HepG2 (cell line): Measurements from ENCODE around the gene PANK4. TPM values are rescaled to one million over a fixed set of nuclear protein-coding genes. Genes with fewer than 3 reads are reported as not detected.
A peak's percentile ranks its signal among the peaks of the same experiment; 100 is the strongest.

ENCODE experiments used
- ADNP ChIP-seq: sonication (generic); formaldehyde crosslinking; IDR thresholded peaks from 2 replicates; pipeline ENCODE4 v1.4.0; 2020; ENCODE audit warnings: missing genetic modification reagents
- ATRX ChIP-seq: sonication (generic); formaldehyde crosslinking; IDR thresholded peaks from 2 replicates; pipeline ENCODE4 v1.4.0; 2020; ENCODE audit warnings: missing genetic modification reagents, borderline replicate concordance
- BCL6 ChIP-seq: IDR thresholded peaks from 2 replicates; pipeline ENCODE4 v1.6.1; 2016; ENCODE audit warnings: missing genetic modification reagents, missing compliant biosample characterization
- ESRRA ChIP-seq: sonication (generic); formaldehyde crosslinking; IDR thresholded peaks from 2 replicates; pipeline ENCODE4 v1.5.1; 2020; ENCODE audit warnings: mild to moderate bottlenecking, low read depth, missing genetic modification reagents
- HDAC1 ChIP-seq: sonication (generic); formaldehyde crosslinking; IDR thresholded peaks from 2 replicates; pipeline ENCODE4 v1.5.1; 2020; ENCODE audit warnings: mild to moderate bottlenecking, missing genetic modification reagents
- KAT2B ChIP-seq: fragments of 150-350 bp; IDR thresholded peaks from 2 replicates; pipeline ENCODE4 v1.6.1; 2014; ENCODE audit warnings: low read depth, low read length, borderline replicate concordance
- KIAA2018 ChIP-seq: sonication (generic); formaldehyde crosslinking; IDR thresholded peaks from 2 replicates; pipeline ENCODE4 v1.5.0; 2020; ENCODE audit warnings: mild to moderate bottlenecking, missing genetic modification reagents, borderline replicate concordance
- NR1H2 ChIP-seq: sonication (generic); formaldehyde crosslinking; IDR thresholded peaks from 2 replicates; pipeline ENCODE4 v1.8.1; 2022; ENCODE audit warnings: low read depth, missing genetic modification reagents, borderline replicate concordance
- PCBP1 ChIP-seq: fragments of 200-400 bp; formaldehyde crosslinking; IDR thresholded peaks from 2 replicates; pipeline ENCODE4 v1.6.1; 2017; ENCODE audit warnings: mild to moderate bottlenecking, low read depth, low read length, borderline replicate concordance
- ZFX ChIP-seq: sonication (generic); formaldehyde crosslinking; IDR thresholded peaks from 2 replicates; pipeline ENCODE4 v1.4.0; 2020; ENCODE audit warnings: mild to moderate bottlenecking, low read depth, missing genetic modification reagents, moderate library complexity
- ZMYM2 ChIP-seq: sonication (generic); formaldehyde crosslinking; IDR thresholded peaks from 2 replicates; pipeline ENCODE4 v1.8.0; 2022; ENCODE audit warnings: mild to moderate bottlenecking, missing genetic modification reagents
- ZNF326 ChIP-seq: sonication (generic); formaldehyde crosslinking; IDR thresholded peaks from 2 replicates; pipeline ENCODE4 v1.4.0; 2020; ENCODE audit warnings: missing genetic modification reagents, borderline replicate concordance
- ZNF354B ChIP-seq: sonication (generic); formaldehyde crosslinking; IDR thresholded peaks from 2 replicates; pipeline ENCODE4 v1.8.0; 2022; ENCODE audit warnings: mild to moderate bottlenecking, missing genetic modification reagents
- ZNF597 ChIP-seq: sonication (generic); formaldehyde crosslinking; IDR thresholded peaks from 2 replicates; pipeline ENCODE4 v1.5.0; 2020; ENCODE audit warnings: missing genetic modification reagents
- polyA plus RNA-seq, 8 experiments: library from polyadenylated mRNA; depleted of rRNA in 3 of 8; stranded (reverse) in 7 of 8; unstranded in 1 of 8; fragments of >200 nt; fragmentation: Illumina TruSeq in 4 of 8; extraction: Trizol in 4 of 8; gene quantifications; 2 replicates each; pipeline versions ENCODE4 v1.2.1 to v1.2.3, GENCODE V29; 2011 to 2016; ENCODE audit warnings: low read depth in 4 of 8, missing spikeins in 1 of 8, mixed read lengths in 1 of 8; ENCODE audit not compliant: insufficient read depth in 1 of 8
- total RNA-seq, 5 experiments: library from RNA; depleted of rRNA; stranded (reverse); fragments of >200 nt; fragmentation: Illumina TruSeq; extraction: Trizol; gene quantifications; 2 replicates each; pipeline ENCODE4 v1.2.3, GENCODE V29; 2016; ENCODE audit warnings: low read depth in 1 of 5
- TF ChIP-seq, protein P1 (sequence below): sonication (generic); formaldehyde crosslinking; IDR thresholded peaks from 2 replicates; pipeline ENCODE4 v1.4.0; 2020; ENCODE audit warnings: missing genetic modification reagents

Gene PANK4
- total and polyA plus RNA-seq, 2 of the 13 experiments (the other 11 are each of a cell fraction or from before 2014, with no cell fraction given) = 17.4 to 19.3 TPM

GRCh38 chr1:2546515-2547209 is 20.3 kb upstream of the PANK4 start (continued):
- TF ChIP-seq KAT2B (no peak), ZNF354B (no peak), KIAA2018 (CRISPR knock-in tag) (no peak), NR1H2 (no peak), ZNF597 (CRISPR knock-in tag) (no peak), ZMYM2 (CRISPR knock-in tag) (no peak), ADNP (CRISPR knock-in tag) (0 out of 2 replicates have a peak, but pooled peaks have one; percentile 41), ZNF326 (CRISPR knock-in tag) (no peak), ATRX (CRISPR knock-in tag) (no peak), BCL6 (CRISPR knock-in tag) (no peak), ESRRA (CRISPR knock-in tag) (0 out of 2 replicates have a peak, but pooled peaks have one; percentile 53), HDAC1 (CRISPR knock-in tag) (peak; percentile 79), PCBP1 (no peak), ZFX (CRISPR knock-in tag) (peak; percentile 64)
- TF ChIP-seq, protein P1, sequence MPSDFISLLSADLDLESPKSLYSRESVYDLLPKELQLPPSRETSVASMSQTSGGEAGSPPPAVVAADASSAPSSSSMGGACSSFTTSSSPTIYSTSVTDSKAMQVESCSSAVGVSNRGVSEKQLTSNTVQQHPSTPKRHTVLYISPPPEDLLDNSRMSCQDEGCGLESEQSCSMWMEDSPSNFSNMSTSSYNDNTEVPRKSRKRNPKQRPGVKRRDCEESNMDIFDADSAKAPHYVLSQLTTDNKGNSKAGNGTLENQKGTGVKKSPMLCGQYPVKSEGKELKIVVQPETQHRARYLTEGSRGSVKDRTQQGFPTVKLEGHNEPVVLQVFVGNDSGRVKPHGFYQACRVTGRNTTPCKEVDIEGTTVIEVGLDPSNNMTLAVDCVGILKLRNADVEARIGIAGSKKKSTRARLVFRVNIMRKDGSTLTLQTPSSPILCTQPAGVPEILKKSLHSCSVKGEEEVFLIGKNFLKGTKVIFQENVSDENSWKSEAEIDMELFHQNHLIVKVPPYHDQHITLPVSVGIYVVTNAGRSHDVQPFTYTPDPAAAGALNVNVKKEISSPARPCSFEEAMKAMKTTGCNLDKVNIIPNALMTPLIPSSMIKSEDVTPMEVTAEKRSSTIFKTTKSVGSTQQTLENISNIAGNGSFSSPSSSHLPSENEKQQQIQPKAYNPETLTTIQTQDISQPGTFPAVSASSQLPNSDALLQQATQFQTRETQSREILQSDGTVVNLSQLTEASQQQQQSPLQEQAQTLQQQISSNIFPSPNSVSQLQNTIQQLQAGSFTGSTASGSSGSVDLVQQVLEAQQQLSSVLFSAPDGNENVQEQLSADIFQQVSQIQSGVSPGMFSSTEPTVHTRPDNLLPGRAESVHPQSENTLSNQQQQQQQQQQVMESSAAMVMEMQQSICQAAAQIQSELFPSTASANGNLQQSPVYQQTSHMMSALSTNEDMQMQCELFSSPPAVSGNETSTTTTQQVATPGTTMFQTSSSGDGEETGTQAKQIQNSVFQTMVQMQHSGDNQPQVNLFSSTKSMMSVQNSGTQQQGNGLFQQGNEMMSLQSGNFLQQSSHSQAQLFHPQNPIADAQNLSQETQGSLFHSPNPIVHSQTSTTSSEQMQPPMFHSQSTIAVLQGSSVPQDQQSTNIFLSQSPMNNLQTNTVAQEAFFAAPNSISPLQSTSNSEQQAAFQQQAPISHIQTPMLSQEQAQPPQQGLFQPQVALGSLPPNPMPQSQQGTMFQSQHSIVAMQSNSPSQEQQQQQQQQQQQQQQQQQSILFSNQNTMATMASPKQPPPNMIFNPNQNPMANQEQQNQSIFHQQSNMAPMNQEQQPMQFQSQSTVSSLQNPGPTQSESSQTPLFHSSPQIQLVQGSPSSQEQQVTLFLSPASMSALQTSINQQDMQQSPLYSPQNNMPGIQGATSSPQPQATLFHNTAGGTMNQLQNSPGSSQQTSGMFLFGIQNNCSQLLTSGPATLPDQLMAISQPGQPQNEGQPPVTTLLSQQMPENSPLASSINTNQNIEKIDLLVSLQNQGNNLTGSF = no peak
